ENCODE measurements around the gene FOCAD.

Gene FOCAD

GRCh38 chr9:20997503-20998076 lies 313.5 kb downstream of the FOCAD start:
- no peak for DNase-seq
- Histone ChIP-seq H3K9me3 (no peaks in the 10 kb centered on the region), H3K27me3 (no peaks in the 10 kb centered on the region), H3K4me1 (peaks cover 0 to 12% (median 3%) of the 10 kb centered on the region in 4 donors), H3K27ac (peak overlapping the region in 1 of 2 donors; percentile 4), H3K36me3 (peaks cover 0 to 6% (median 5%) of the 10 kb centered on the region in 3 donors), H3K4me3 (no peak overlapping the region)
- TF ChIP-seq, protein P1, sequence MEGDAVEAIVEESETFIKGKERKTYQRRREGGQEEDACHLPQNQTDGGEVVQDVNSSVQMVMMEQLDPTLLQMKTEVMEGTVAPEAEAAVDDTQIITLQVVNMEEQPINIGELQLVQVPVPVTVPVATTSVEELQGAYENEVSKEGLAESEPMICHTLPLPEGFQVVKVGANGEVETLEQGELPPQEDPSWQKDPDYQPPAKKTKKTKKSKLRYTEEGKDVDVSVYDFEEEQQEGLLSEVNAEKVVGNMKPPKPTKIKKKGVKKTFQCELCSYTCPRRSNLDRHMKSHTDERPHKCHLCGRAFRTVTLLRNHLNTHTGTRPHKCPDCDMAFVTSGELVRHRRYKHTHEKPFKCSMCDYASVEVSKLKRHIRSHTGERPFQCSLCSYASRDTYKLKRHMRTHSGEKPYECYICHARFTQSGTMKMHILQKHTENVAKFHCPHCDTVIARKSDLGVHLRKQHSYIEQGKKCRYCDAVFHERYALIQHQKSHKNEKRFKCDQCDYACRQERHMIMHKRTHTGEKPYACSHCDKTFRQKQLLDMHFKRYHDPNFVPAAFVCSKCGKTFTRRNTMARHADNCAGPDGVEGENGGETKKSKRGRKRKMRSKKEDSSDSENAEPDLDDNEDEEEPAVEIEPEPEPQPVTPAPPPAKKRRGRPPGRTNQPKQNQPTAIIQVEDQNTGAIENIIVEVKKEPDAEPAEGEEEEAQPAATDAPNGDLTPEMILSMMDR (IDR thresholded peaks at IDR 0.05) = no peak
- intact Hi-C loops (cut with DNase I; ENCODE audit: low total_unique reads) = no loop called here

DNA sequence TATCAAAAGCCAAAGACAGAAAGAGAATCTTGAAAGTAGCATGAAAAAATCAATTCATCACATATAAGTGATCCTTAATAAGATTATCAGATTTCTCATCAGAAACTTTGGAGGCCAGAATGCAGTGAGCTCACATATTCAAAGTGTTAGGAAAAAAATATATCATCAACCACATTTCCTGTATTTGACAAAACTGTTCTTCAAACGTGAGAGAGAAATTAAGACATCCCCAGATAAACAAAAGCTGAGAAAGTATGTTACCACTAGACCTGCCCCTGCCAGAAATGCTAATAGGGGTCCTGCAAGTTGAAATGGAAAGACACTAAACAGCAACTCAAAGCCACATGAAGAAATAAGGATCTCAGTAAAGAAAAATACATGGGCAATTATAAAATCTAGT lies 317.5 kb downstream of the FOCAD start:
- H3K36me3 ChIP-seq = peaks cover 9 to 12% (median 11%) of the 10 kb centered on the region in 3 donors
- H3K9me3 ChIP-seq = no peaks in the 10 kb centered on the region
- intact Hi-C loops (cut with DNase I; ENCODE audit: low total_unique reads) = no loop called here
- H3K4me3 ChIP-seq = no peak overlapping the region
- no peak overlapping the region for H3K27ac ChIP-seq
- no peak for DNase-seq
- TF ChIP-seq, protein P1 (IDR thresholded peaks at IDR 0.05) = no peak
- peaks cover 0 to 12% (median 3%) of the 10 kb centered on the region in 4 donors for H3K4me1 ChIP-seq
- no peaks in the 10 kb centered on the region for H3K27me3 ChIP-seq

GRCh38 chr9:21002040-21002439 lies 318.0 kb downstream of the FOCAD start:
- H3K4me3 ChIP-seq = no peak overlapping the region
- intact Hi-C loops (cut with DNase I; ENCODE audit: low total_unique reads) = no loop called here
- H3K27ac ChIP-seq = no peak overlapping the region
- no peaks in the 10 kb centered on the region for H3K9me3 ChIP-seq
- no peak for DNase-seq
- TF ChIP-seq, protein P1 (IDR thresholded peaks at IDR 0.05) = no peak
- H3K4me1 ChIP-seq = peaks cover 0 to 12% (median 3%) of the 10 kb centered on the region in 4 donors
- H3K27me3 ChIP-seq = no peaks in the 10 kb centered on the region
- H3K36me3 ChIP-seq = peaks cover 10 to 15% (median 15%) of the 10 kb centered on the region in 3 donors

DNA sequence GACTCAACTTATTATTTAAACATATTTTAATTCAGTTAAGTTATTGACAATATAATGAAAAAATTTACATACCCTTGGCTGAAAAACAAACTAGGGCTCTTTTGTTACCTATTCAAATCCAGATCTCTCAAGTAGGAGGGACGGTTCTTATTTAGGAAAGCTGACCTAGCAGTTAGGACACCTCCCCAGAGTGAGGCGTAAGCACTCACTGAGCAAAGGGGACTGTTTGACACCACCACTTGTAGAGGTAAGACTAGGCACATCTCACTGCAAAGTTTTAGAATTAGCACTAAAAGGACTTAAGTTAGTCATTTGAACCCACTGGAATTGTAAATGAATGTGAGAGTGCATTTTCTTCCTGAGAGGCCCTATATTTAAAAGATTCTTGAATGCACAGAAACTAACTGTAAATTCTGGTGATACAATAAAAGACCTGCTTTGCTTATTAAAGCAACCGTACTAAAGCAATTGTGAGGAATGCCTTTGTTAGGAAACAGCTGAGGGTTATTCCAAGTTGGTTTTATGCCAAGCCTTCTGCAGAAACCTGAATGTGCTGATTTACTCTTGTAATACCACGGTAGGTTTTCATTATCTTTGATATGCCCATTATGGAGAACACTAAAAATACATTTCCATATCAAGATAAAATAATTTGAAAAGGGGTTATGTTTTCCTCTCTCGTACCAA lies 331.2 kb downstream of the FOCAD start:
- Histone ChIP-seq H3K4me3 (no peak overlapping the region), H3K36me3 (peaks cover 0 to 15% (median 0%) of the 10 kb centered on the region in 3 donors), H3K27me3 (no peaks in the 10 kb centered on the region), H3K9me3 (no peaks in the 10 kb centered on the region), H3K27ac (no peak overlapping the region), H3K4me1 (peaks cover 0 to 19% (median 9%) of the 10 kb centered on the region in 4 donors)
- intact Hi-C loops (cut with DNase I; ENCODE audit: low total_unique reads) = no loop called here
- TF ChIP-seq, protein P1 (IDR thresholded peaks at IDR 0.05) = no peak
- DNase-seq = no peak

- TF ChIP-seq, protein P1 (IDR thresholded peaks at IDR 0.05) = no peak
- no peaks in the 10 kb centered on the region for H3K9me3 ChIP-seq
- H3K36me3 ChIP-seq = peaks cover 0 to 8% (median 0%) of the 10 kb centered on the region in 3 donors
- intact Hi-C loops (cut with DNase I; ENCODE audit: low total_unique reads) = no loop called here
- no peak for DNase-seq
- H3K4me1 ChIP-seq = peaks cover 0 to 21% (median 9%) of the 10 kb centered on the region in 4 donors
- H3K4me3 ChIP-seq = no peak overlapping the region
- no peak overlapping the region for H3K27ac ChIP-seq
- H3K27me3 ChIP-seq = no peaks in the 10 kb centered on the region
Measured at GRCh38 chr9:21015995-21016394, 331.9 kb downstream of the FOCAD start.

Measured in tibial artery (tissue), 4 donors.